Thoracic aorta (tissue), 2 donors: ENCODE results near the gene TIMM44. TPM values are rescaled to one million over a fixed set of nuclear protein-coding genes. Genes with fewer than 3 reads are reported as not detected.

ENCODE experiments used
- ATAC-seq: fragments of 150-250 bp; one replicate; pipeline ENCODE4 v1.8.0; 2017; ENCODE audit warnings: low read depth; ENCODE audit not compliant: insufficient number of reproducible peaks, low FRiP score
- DNase-seq: peaks from one replicate; pipeline ENCODE4 v3.0.0-alpha.2; 2020; ENCODE audit warnings: low spot score
- H3K27ac ChIP-seq, 2 donors: fragments of 200-600 bp; sonication (generic); 1 replicate in 1 of 2; 2 replicates in 1 of 2; pipeline ENCODE4 v1.5.1; 2016; ENCODE audit warnings: mild to moderate bottlenecking in 2 of 2, moderate library complexity in 2 of 2
- H3K27me3 ChIP-seq: fragments of 200-600 bp; sonication (generic); replicated peaks from 2 replicates; pipeline ENCODE4 v1.6.0; 2016; ENCODE audit warnings: mild to moderate bottlenecking; ENCODE audit not compliant: insufficient read depth
- H3K36me3 ChIP-seq: fragments of 200-600 bp; sonication (generic); one replicate; pipeline ENCODE4 v1.5.1; 2016
- H3K4me1 ChIP-seq, 2 donors: fragments of 200-600 bp; sonication (generic); 1 replicate in 1 of 2; 2 replicates in 1 of 2; pipeline versions ENCODE4 v1.5.1 to v1.6.0; 2016; ENCODE audit warnings: low read depth in 2 of 2, mild to moderate bottlenecking in 1 of 2; ENCODE audit not compliant: control insufficient read depth in 1 of 2
- H3K4me3 ChIP-seq: fragments of 200-600 bp; sonication (generic); 2 replicates; pipeline ENCODE4 v1.5.1; 2016; ENCODE audit warnings: mild to moderate bottlenecking
- H3K9me3 ChIP-seq: fragments of 200-600 bp; sonication (generic); 2 replicates; pipeline ENCODE4 v1.5.1; 2016
- CTCF ChIP-seq: fragments of 200-600 bp; sonication (generic); IDR thresholded peaks from one replicate; pipeline ENCODE4 v1.5.1; 2019; ENCODE audit warnings: antibody characterized with exemption
- total RNA-seq, 2 donors: library from RNA; depleted of rRNA; stranded (reverse); fragments of >200 nt; gene quantifications; one replicate each; pipeline versions ENCODE4 v1.1.0 to v1.2.3, GENCODE V29; 2016

TIMM44 gene
- total RNA-seq, 2 donors from 2014 or later: 51.2 to 77.6 TPM

DNA sequence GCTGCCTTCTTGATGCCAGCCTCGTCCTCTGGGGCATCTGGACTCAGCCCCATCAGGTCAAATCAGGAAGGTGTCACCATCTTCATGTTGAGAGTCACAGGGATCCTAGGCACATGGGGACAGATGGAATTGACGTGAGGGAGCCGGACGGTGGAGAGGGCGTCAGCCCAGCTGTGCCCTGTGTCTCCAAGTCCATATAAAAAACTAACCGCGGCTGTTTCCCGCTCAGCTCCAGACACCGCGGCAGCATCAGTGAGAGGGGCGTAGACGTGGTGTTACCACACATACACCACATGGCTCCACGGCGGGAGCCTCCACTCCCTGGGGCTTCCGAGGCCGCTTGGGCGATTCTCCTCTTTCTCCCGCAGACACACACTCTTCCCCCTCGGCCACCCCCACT is 63.6 kb downstream of the TIMM44 start:
- ATAC-seq: no peak
- H3K36me3 ChIP-seq: no peaks in the 10 kb centered on the region

GRCh38 chr19:7879111-7879807 is 64.2 kb downstream of the TIMM44 start:
- no peak for DNase-seq
- ATAC-seq: no peak
- Histone ChIP-seq H3K9me3 (no peaks in the 10 kb centered on the region), H3K27me3 (no peaks in the 10 kb centered on the region), H3K4me3 (no peak overlapping the region), H3K36me3 (no peaks in the 10 kb centered on the region), H3K27ac (no peak overlapping the region), H3K4me1 (peaks cover 0 to 4% of the 10 kb centered on the region in 2 donors)
- no peak for TF ChIP-seq CTCF

More for the DNA sequence above, 63.6 kb downstream of the TIMM44 start:
- H3K4me3 ChIP-seq: no peak overlapping the region
- H3K27ac ChIP-seq: no peak overlapping the region
- TF ChIP-seq CTCF: no peak
- no peaks in the 10 kb centered on the region for H3K9me3 ChIP-seq
- H3K27me3 ChIP-seq: no peaks in the 10 kb centered on the region
- no peak for DNase-seq
- H3K4me1 ChIP-seq: no peaks in the 10 kb centered on the region

- DNase-seq (no peak), ATAC-seq (no peak)
- H3K9me3 ChIP-seq: no peaks in the 10 kb centered on the region
- H3K27ac ChIP-seq: no peak overlapping the region
- peaks cover 6% of the 10 kb centered on the region for H3K27me3 ChIP-seq
- H3K4me3 ChIP-seq: no peak overlapping the region
- H3K36me3 ChIP-seq: no peaks in the 10 kb centered on the region
- peaks cover 0 to 14% of the 10 kb centered on the region in 2 donors for H3K4me1 ChIP-seq
- TF ChIP-seq CTCF: no peak
Measured at GRCh38 chr19:7877249-7877836, 66.1 kb downstream of the TIMM44 start.

Other genes with a start within 250 kb of the TIMM44 start
- gene FCER2, start 241.5 kb downstream of the TIMM44 start, total RNA-seq: 1 to 10 TPM; 1.4 to 1.5 TPM
- gene CLEC4G, start 211.6 kb downstream of the TIMM44 start, total RNA-seq: 1 to 10 TPM in 1 of 2 donors, under 1 TPM in 1; 0.49 to 6.2 TPM
- gene CD209, start 196.1 kb downstream of the TIMM44 start, total RNA-seq: 10 to 100 TPM in 1 of 2 donors, 1 to 10 TPM in 1; 6.8 to 14.2 TPM
- gene CLEC4M, start 180.4 kb downstream of the TIMM44 start, total RNA-seq: not detected
- gene EVI5L, start 113.4 kb downstream of the TIMM44 start, total RNA-seq: 10 to 100 TPM; 12.1 to 16.8 TPM
- gene PRR36, start 69.3 kb downstream of the TIMM44 start, total RNA-seq: not detected
- under 1 TPM in 1 of 2 donors, not detected in 1; 0.14 TPM for gene LRRC8E, start 55.2 kb downstream of the TIMM44 start, total RNA-seq
- gene MAP2K7, start 39.8 kb downstream of the TIMM44 start, total RNA-seq: 10 to 100 TPM; 15.2 to 16.9 TPM
- gene TGFBR3L, start 28.8 kb downstream of the TIMM44 start, total RNA-seq: not detected
- gene SNAPC2, start 23.3 kb downstream of the TIMM44 start, total RNA-seq: 10 to 100 TPM; 13.3 to 26.1 TPM
- under 1 TPM in 1 of 2 donors, not detected in 1; 0.54 TPM for gene CTXN1, start 17.5 kb downstream of the TIMM44 start, total RNA-seq
- 10 to 100 TPM; 33.6 to 39.2 TPM for gene ELAVL1, start 62.0 kb upstream of the TIMM44 start, total RNA-seq
- not detected for gene CCL25, start 109.1 kb upstream of the TIMM44 start, total RNA-seq
- gene FBN3, start 205.9 kb upstream of the TIMM44 start, total RNA-seq: not detected